Measurements from ENCODE around the gene ARHGEF40.

- TF ChIP-seq REST (IDR thresholded peaks at IDR 0.05; ENCODE audit: insufficient read depth in 1 of 2, low read depth in 2 of 2, low read length in 2 of 2) (no peak), TAF1 (IDR thresholded peaks at IDR 0.05; ENCODE audit: borderline replicate concordance, insufficient read depth, low read length) (no peak), SIN3A (IDR thresholded peaks at IDR 0.05; ENCODE audit: borderline replicate concordance, insufficient read depth, low read length) (no peak), POLR2AphosphoS5 (IDR thresholded peaks at IDR 0.05; ENCODE audit: low read depth, low read length) (no peak), FOXP2 (optimal IDR thresholded peaks at IDR 0.05; ENCODE audit: borderline replicate concordance, extremely low read depth, extremely low read length, insufficient read depth) (no peak)
Observed at GRCh38 chr14:21032326-21033132, 37.6 kb upstream of the ARHGEF40 start.
